ENCODE results near the gene TCF7L2. TPM values are rescaled to one million over a fixed set of nuclear protein-coding genes. Genes with fewer than 3 reads are reported as not detected.

The TCF7L2 gene
- total RNA-seq, 1 experiment from 2014 or later: 45.2 TPM

DNA sequence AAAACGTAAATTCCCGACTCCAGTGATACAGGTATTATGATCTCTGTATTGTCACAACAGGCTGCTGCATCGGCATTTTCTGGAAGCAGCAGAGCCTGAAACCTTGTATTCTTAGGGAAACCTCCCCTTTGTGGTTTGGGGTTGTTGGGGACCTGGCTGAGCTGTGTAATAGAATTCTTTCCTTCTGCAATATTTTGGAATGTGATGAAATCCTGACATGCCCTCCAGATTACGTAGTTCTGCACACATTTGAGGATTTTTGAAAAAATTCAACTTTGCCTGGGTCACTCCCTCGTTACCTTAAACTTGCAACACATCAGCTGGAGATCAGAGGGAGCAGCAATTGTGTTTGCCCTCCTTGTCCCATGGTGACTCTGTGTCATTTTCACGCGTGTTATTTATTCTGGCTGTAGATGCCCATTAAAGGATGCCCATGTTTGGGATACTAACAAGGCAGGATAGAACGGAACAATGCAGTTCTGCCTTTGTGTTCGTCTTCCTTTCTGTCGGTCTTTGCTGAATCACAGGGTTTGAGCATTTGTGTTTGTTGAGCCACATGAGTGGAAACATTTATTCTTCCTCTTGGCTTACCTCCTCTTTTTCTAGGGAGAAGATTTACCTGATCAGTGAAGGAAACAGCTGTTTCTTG is 181.7 kb downstream of the TCF7L2 start:
- Histone ChIP-seq H3K4me3 (ENCODE audit: low read depth in 2 of 2, low read length in 2 of 2) (no peak overlapping the region), H3K9me3 (ENCODE audit: control insufficient read depth, insufficient read depth, low read depth, low read length) (no peaks in the 10 kb centered on the region), H3K27ac (ENCODE audit: low read length) (no peak overlapping the region), H3K36me3 (ENCODE audit: control insufficient read depth, insufficient read depth, low read length) (no peaks in the 10 kb centered on the region), H3K27me3 (ENCODE audit: control insufficient read depth, insufficient read depth, low read length) (no peaks in the 10 kb centered on the region), H3K4me1 (ENCODE audit: control insufficient read depth, insufficient read depth, low read length) (peaks cover 30% of the 10 kb centered on the region)
- intact Hi-C loops (cut with micrococcal nuclease; ENCODE audit: unreplicated experiment): loop anchor here (10.0 kb wide), 1 partner anchor 253 kb away; no protein-coding TSS in a partner anchor
- no peak for ATAC-seq
- ChIA-PET POLR2A (no interaction called here), CTCF (no interaction called here)
- DNase-seq (ENCODE audit: low read depth, low spot score): no peak
- BruUV-seq (replicated peaks): no TSS peak
- TF ChIP-seq REST (IDR thresholded peaks at IDR 0.05; ENCODE audit: insufficient read depth in 1 of 2, low read depth in 2 of 2, low read length in 1 of 2) (no peak), TCF7L2 (IDR thresholded peaks at IDR 0.05; ENCODE audit: low read depth, low read length) (no peak)
- in situ Hi-C loops (cut with HindIII; ENCODE audit: low pct_unique_long_range_greater_than_20kb, low sequenced_read_pairs): no loop called here

GRCh38 chr10:113132591-113133121 is 182.6 kb downstream of the TCF7L2 start:
- Histone ChIP-seq H3K27ac (ENCODE audit: low read length) (no peak overlapping the region; the same call in 1 of the 2 replicates), H3K4me1 (ENCODE audit: control insufficient read depth, insufficient read depth, low read length) (peaks cover 22% of the 10 kb centered on the region), H3K4me3 (ENCODE audit: low read depth in 2 of 2, low read length in 2 of 2) (no peak overlapping the region), H3K27me3 (ENCODE audit: control insufficient read depth, insufficient read depth, low read length) (no peaks in the 10 kb centered on the region), H3K36me3 (ENCODE audit: control insufficient read depth, insufficient read depth, low read length) (no peaks in the 10 kb centered on the region), H3K9me3 (ENCODE audit: control insufficient read depth, insufficient read depth, low read depth, low read length) (no peaks in the 10 kb centered on the region)
- ChIA-PET POLR2A (no interaction called here), CTCF (no interaction called here)
- intact Hi-C loops (cut with micrococcal nuclease; ENCODE audit: unreplicated experiment): loop anchor here (10.0 kb wide), 1 partner anchor 252 kb away; no protein-coding TSS in a partner anchor
- ATAC-seq: no peak
- in situ Hi-C loops (cut with HindIII; ENCODE audit: low pct_unique_long_range_greater_than_20kb, low sequenced_read_pairs): no loop called here
- BruUV-seq (replicated peaks): no TSS peak
- TF ChIP-seq SIN3A (IDR thresholded peaks at IDR 0.05; ENCODE audit: borderline replicate concordance, insufficient read depth, low read depth, low read length): no peak
- no peak for TF ChIP-seq POLR2AphosphoS5 (IDR thresholded peaks at IDR 0.05; ENCODE audit: low read depth, low read length)
- TF ChIP-seq, protein P1, sequence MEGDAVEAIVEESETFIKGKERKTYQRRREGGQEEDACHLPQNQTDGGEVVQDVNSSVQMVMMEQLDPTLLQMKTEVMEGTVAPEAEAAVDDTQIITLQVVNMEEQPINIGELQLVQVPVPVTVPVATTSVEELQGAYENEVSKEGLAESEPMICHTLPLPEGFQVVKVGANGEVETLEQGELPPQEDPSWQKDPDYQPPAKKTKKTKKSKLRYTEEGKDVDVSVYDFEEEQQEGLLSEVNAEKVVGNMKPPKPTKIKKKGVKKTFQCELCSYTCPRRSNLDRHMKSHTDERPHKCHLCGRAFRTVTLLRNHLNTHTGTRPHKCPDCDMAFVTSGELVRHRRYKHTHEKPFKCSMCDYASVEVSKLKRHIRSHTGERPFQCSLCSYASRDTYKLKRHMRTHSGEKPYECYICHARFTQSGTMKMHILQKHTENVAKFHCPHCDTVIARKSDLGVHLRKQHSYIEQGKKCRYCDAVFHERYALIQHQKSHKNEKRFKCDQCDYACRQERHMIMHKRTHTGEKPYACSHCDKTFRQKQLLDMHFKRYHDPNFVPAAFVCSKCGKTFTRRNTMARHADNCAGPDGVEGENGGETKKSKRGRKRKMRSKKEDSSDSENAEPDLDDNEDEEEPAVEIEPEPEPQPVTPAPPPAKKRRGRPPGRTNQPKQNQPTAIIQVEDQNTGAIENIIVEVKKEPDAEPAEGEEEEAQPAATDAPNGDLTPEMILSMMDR (IDR thresholded peaks at IDR 0.05): no peak
- TF ChIP-seq TCF7L2 (IDR thresholded peaks at IDR 0.05; ENCODE audit: low read depth, low read length): no peak
- no peak for TF ChIP-seq REST (IDR thresholded peaks at IDR 0.05; ENCODE audit: insufficient read depth in 1 of 2, low read depth in 2 of 2, low read length in 1 of 2)
- no peak for DNase-seq (ENCODE audit: low read depth, low spot score)
